Stimulated activated CD8-positive, alpha-beta memory T cell treated with anti-CD3 and anti-CD28 coated beads, Interleukin-12 subunit alpha, Interleukin-12 subunit beta, amount 100 ng/mL, for 24 hours (primary cell): ENCODE data around the gene MAN1A1.

ENCODE experiments used
- DNase-seq: peaks from one replicate; pipeline ENCODE4 v3.0.0-alpha.2; 2020; ENCODE audit errors: extremely low read depth

The MAN1A1 gene

DNA sequence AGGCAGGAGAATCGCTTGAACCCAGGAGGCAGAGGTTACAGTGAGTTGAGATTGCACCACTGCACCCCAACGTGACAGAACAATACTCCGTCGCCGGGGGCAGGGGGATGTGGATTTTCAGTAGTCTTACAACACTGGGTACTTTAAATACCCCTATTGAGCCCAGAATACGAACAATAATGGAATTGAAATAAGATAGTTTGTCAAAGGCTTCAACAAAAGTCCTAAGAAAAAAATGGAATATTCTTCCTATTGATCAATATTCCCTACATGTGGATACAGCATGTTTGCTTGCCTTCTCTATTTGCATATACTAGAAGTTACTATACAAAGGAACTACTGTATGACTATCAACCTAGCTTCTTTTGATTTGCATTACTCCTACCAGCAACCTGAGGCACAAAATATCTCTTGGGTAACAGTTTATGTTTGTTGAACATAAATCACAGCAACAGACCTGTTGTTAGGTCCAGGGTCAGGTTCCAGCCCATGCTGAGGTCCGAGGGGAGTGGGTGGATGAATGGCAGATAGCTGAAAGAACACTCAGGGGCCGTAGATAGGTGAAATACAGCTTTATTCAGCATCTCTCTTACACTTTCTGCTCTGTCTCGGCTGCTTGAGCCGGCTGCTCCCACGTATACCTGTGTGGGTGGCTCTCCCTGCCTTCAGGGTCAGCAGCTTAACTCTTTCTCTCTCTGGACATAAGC, 23.8 kb downstream of the MAN1A1 start:
- no peak for DNase-seq

DNA sequence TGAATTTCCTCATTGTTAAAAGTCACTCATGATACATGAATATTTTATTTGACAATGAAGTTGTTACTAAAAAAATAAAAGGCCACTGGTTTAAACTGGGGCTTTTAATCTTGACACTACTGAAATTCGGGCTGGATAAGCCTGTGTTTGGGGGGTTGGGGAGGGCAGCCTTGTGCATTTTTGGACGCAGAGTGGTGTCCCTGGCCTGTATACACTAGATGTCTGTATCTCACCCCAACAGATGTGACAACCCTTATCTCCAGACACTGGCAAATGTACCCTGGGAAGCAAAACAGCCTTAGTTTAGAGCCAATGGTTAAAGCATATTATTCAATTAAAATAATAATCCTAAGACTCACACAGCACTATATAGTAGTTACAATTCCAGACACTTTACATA, 24.8 kb downstream of the MAN1A1 start:
- DNase-seq, result no peak

GRCh38 chr6:119323931-119324330, 25.6 kb downstream of the MAN1A1 start:
- no peak for DNase-seq

DNA sequence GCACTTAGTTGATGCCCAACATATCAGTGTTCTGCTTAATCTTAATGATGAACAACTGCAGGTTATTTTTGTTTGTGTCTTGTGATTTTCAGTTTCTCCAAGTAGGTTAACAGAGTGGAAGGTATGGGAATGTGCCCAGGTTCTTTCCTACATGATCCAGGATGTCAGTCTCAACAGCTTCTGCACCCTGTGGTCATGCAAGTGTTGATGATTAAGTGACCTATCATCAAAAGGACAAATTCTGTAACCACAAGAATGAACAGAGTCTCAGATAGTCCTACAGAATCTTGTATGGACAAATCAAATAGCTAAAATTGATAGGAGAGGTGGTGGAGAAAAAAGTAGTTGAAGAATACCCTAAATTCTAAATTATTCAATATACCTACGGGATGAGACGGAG, 26.1 kb downstream of the MAN1A1 start:
- DNase-seq, result no peak

GRCh38 chr6:119322715-119323350, 26.7 kb downstream of the MAN1A1 start:
- no peak for DNase-seq

- no peak for DNase-seq
Observed at GRCh38 chr6:119322034-119322433, 27.5 kb downstream of the MAN1A1 start.

DNA sequence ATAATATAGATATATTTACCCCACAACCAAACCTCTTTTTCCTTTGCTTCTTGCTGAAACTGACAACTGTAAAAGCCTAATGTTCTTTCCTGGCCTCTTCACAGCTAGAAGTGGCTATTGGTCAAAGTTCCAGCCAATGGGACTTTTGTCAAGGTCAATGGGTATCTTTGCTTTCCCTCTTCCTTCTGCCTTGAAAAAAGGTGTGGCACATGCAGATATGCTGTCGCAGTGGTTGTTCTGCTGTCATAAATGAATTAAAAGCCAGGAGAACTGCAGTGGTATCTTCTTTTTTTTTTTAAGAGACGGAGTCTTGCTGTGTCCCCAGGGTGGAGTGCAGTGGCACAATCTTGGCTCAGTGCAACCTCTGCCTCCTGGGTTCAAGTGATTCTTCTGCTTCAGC, 29.9 kb downstream of the MAN1A1 start:
- no peak for DNase-seq

DNA sequence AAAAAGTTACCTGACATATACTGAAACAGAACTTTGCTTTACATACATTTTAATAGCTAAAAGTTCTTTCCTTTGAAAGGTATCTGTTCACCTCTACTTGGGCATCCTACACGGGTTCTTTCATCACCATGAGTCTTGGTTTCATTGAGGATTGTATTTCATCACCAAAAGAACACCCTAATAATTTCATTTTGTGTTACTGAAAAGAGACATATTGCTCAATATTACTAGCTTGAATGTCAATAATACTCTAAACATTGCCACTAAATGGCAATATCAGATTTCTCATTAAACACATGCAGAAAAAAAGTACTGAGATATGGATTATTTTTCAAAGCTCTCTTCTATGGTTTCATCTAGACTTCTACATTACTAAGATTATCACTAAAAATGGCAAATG, 30.8 kb downstream of the MAN1A1 start:
- no peak for DNase-seq

DNA sequence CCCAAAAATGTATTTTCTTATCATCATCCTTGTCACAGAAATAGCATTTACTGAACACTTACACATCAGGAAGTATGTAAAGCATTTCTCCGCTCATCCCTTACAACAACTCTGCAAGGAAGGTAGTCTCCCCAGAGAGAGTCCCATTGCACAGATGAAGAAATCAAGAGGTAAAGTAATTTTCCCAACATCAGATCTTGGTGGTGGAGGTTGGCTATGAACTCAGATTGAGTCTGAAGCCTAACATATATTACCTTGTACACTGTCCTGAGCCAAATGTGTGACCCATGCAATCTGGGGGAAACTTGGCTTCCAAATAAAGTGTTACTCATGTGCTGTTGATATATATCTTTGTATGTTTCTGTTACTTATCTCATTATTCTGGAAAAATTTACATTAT, 31.4 kb downstream of the MAN1A1 start:
- DNase-seq, result no peak

GRCh38 chr6:119317007-119317406, 32.6 kb downstream of the MAN1A1 start:
- no peak for DNase-seq

DNA sequence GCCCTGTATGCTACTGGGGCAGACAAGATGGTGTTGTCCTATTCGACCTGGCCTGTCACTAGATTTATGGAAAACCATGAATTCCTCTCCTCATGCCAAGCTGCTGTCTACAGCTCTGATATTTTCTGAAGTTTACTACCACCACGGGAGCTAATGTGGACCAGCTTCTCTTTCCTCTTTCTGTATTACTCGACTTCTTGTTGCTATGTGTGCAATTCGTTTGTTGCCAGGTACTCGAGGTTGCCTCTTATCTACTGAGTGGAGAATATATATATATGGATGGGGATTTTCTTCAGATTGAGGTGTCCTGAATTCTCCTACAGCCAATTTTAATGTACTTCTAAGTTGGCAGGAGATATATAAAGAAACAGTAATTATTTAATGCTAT, 34.7 kb downstream of the MAN1A1 start:
- no peak for DNase-seq

DNA sequence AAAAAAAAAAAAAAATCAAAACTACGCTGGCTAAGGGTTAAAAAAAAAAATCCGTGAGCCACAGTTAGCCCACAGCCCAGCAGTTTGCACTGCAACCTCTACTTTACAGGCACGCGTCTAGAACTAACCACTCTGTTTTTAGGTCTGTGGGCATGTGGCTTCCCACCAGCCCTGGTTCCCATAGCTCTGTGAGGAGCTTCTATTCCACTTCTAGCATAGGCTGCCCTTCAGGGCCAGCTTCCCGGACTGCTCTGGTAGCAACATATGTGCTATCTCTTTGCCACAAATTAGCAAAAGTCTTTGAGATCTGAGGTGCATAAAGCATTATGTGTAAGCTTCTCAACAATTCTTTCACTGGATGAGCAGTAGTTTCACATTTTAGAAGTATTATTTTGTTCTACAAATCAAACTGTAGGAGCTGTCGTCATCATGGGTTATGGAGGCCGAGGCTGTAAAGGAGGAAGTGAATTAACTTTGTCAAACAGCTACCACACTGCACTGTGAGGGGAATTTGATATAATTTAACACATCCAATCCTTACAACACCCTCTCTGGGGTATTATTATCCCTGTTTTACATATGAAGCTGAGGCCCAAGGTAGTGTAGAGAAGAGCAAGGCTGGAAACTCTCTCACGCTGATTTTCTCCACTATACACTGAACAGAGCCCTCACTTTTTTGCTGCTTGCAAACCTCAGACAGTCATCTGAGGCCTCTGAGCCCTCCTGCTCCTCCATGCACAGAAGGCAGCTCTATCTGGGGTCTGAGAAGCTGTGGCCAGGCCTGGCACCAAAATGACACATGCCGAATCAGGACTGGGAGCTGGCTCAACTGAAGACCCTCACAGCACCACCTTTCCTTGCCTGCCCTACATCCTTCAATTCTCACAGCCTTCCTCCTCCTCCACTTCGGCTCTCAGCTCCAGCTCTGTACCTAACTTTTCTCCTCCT, 35.4 kb downstream of the MAN1A1 start:
- no peak for DNase-seq

- no peak for DNase-seq
Observed at GRCh38 chr6:119312875-119313338, 36.7 kb downstream of the MAN1A1 start.

- no peak for DNase-seq
Observed at GRCh38 chr6:119312441-119312840, 37.1 kb downstream of the MAN1A1 start.

DNA sequence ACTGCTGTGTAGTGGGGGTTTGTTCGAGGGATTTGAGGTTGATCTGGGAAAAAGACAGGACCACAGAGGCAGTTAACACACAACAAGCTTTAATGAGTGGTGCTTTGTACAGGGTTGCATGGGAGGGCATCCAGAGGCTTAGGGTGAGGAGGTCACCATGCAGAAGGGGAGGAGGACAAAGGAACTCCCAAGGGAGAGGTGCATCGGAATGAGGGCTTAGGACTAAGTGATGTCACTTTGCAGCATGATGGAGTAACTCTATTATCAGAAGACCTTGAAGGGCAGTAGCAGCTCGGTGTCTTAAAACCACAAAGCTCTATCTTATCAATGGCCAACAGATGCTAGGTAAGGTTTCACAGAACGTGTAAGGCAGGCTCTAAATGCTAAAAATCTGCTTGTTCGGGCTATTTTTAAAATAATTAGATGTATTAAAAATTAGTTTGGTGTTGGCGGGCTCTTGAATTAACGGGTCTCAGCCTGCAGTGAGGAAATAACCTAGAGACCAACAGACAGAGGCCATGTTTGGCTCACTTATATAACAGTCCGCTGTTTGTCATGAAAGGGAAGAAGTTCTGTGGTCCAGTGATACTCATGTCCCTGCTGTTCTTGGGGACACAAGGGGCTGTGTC, 37.9 kb downstream of the MAN1A1 start:
- no peak for DNase-seq

DNA sequence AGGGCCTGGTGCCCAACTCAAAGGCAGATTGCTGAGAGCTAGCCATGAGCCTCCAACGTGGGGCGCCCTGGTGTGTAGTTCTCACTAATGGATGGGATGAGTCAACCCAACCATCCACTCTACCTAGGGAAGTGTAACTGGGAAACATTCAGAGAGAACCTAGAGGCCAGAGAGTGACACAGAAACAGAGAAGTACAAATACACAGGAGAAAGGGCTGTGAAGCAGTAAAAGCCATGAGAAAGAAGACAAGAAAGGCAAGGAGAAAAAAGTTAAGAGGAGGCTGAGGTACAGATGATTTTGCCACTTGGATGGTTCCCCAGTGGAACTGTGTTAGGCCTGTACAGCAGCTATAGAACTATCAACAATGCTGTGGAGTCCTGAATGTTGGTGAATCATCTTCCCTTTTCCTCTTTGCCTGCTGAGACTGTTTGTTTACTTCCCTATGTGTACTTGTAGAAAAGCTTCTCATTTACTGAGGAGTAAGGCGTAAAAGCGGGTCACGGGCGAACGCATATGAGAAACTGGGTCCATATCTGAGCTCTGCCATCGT, 39.0 kb downstream of the MAN1A1 start:
- DNase-seq, result no peak

- no peak for DNase-seq
Observed at GRCh38 chr6:119308991-119309657, 40.4 kb downstream of the MAN1A1 start.

DNA sequence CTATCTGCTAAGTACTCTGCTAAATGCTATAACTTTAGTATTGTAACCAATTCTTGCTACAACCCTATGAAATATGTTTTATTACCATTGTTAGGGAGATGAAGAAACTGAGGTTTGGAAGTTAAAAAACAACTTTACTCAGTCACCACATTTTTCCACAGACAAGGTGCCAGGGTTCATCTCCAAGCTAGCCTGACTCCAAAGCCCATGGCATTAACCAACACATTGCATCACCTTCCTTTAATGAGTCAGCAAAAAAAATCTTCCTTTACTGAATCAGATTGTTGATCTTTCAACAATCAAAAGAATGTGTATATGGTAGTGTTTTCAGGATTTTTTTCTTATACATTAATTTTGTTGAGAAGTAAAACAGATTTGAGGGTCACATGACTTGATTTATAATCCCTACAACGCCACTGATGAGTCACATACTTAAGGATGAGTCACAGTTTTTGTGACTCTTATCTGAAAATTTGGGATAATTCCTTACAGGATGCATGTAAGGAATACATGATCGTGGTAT, 41.5 kb downstream of the MAN1A1 start:
- no peak for DNase-seq

DNA sequence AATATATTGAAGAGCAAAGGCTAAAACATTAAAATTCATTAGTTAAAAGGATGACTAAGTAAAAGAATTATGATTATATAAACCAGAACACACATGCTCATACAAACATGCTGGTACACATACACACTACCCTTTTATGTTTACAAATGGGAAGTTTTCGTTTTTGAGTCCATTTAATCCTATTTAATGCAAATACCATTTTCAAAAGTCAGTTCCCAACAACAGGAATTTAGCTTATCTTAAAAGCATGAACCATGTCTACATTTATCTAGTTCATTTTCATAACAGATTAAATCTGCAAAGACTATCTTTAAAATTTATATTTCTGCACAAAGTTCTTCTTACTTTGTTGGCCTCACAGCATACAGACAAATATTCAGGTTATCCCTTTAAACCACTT, 42.5 kb downstream of the MAN1A1 start:
- no peak for DNase-seq

- DNase-seq, result no peak
Observed at GRCh38 chr6:119306396-119306968, 43.1 kb downstream of the MAN1A1 start.
